IMR-90 (cell line): Measurements from ENCODE around the gene PLAAT1. TPM values are rescaled to one million over a fixed set of nuclear protein-coding genes. Genes with fewer than 3 reads are reported as not detected.

ENCODE experiments used
- ATAC-seq: fragments of 200-7000 bp; cut with Tn5 transposase; 2 replicates; pipeline ENCODE4 v1.9.1; 2020; ENCODE audit warnings: low read depth, mild to moderate bottlenecking, moderate library complexity
- BruUV-seq: library from RNA; stranded (reverse); fragments of 400-500 nt; replicated peaks from 2 replicates; lab custom pipeline; 2021; lab: Mats Ljungman, UMichigan
- CTCF ChIA-PET: fragments of 300-600 bp; formaldehyde crosslinking; extraction: SDS; loops from one replicate; lab custom pipeline; 2021; ENCODE audit warnings: antibody characterized with exemption; lab: Yijun Ruan, JAX
- POLR2A ChIA-PET: fragments of 300-600 bp; sonication (Branson Sonifier 250); formaldehyde crosslinking; loops from one replicate; lab custom pipeline; 2022; ENCODE audit warnings: antibody characterized with exemption; ENCODE audit not compliant: unreplicated experiment; lab: Charles Lee
- DNase-seq: peaks from one replicate; pipeline ENCODE4 v3.0.0; 2013
- H2AFZ ChIP-seq: replicated peaks from 2 replicates; pipeline ENCODE3; 2013; ENCODE audit warnings: low read length, mild to moderate bottlenecking; ENCODE audit not compliant: poor library complexity
- H2AK5ac ChIP-seq: 2 replicates; pipeline ENCODE4 v1.6.1; 2013; ENCODE audit warnings: low read depth, low read length, inconsistent platforms
- H2AK9ac ChIP-seq: replicated peaks from 2 replicates; pipeline ENCODE3; 2013; ENCODE audit warnings: mild to moderate bottlenecking, low read depth, low read length, moderate library complexity; ENCODE audit not compliant: poor library complexity
- H2BK120ac ChIP-seq: 2 replicates; pipeline ENCODE4 v1.6.1; 2013; ENCODE audit warnings: low read depth, low read length, inconsistent platforms
- H2BK15ac ChIP-seq: 3 replicates; pipeline ENCODE4 v1.6.1; 2013; ENCODE audit warnings: low read depth, low read length, inconsistent platforms
- H2BK20ac ChIP-seq: 2 replicates; pipeline ENCODE4 v1.6.1; 2013; ENCODE audit warnings: low read depth, mild to moderate bottlenecking, inconsistent platforms, low read length, moderate library complexity
- H2BK5ac ChIP-seq: 2 replicates; pipeline ENCODE4 v1.6.1; 2013; ENCODE audit warnings: mild to moderate bottlenecking, low read depth, low read length, inconsistent platforms; ENCODE audit not compliant: poor library complexity, severe bottlenecking
- H3K14ac ChIP-seq: replicated peaks from 2 replicates; pipeline ENCODE4 v1.6.1; 2013; ENCODE audit warnings: low read depth, low read length, inconsistent platforms
- H3K18ac ChIP-seq: 2 replicates; pipeline ENCODE4 v1.6.1; 2013; ENCODE audit warnings: low read depth, low read length, control low read depth
- H3K23ac ChIP-seq: 2 replicates; pipeline ENCODE4 v1.6.1; 2013; ENCODE audit warnings: low read depth, low read length, inconsistent platforms
- H3K27ac ChIP-seq: 2 replicates; pipeline ENCODE4 v1.5.1; 2013; ENCODE audit warnings: mild to moderate bottlenecking, control low read depth, low read length; ENCODE audit not compliant: insufficient read depth
- H3K27me3 ChIP-seq: 2 replicates; pipeline ENCODE4 v1.6.1; 2013; ENCODE audit warnings: low read length; ENCODE audit not compliant: control insufficient read depth, insufficient read depth
- H3K36me3 ChIP-seq: 2 replicates; pipeline ENCODE4 v1.6.1; 2013; ENCODE audit warnings: low read length, mixed read lengths; ENCODE audit not compliant: control insufficient read depth, insufficient read depth
- H3K4ac ChIP-seq: 2 replicates; pipeline ENCODE4 v1.6.1; 2013; ENCODE audit warnings: low read depth, low read length, inconsistent platforms
- H3K4me1 ChIP-seq: 2 replicates; pipeline ENCODE4 v1.6.1; 2013; ENCODE audit warnings: low read length, mixed read lengths; ENCODE audit not compliant: control insufficient read depth, insufficient read depth
- H3K4me2 ChIP-seq: 2 replicates; pipeline ENCODE4 v1.6.1; 2013; ENCODE audit warnings: low read depth, mild to moderate bottlenecking, control low read depth, low read length, moderate library complexity
- H3K4me3 ChIP-seq: 2 replicates; pipeline ENCODE4 v1.5.1; 2013; ENCODE audit warnings: low read depth, mild to moderate bottlenecking, control low read depth, low read length, moderate library complexity; ENCODE audit not compliant: insufficient read depth
- H3K56ac ChIP-seq: 2 replicates; pipeline ENCODE4 v1.6.1; 2013; ENCODE audit warnings: low read length, inconsistent platforms; ENCODE audit not compliant: insufficient read depth; ENCODE audit errors: extremely low read depth
- H3K79me1 ChIP-seq, 2 experiments: 2 replicates each; pipeline ENCODE4 v1.6.1; 2013; ENCODE audit warnings: low read length in 2 of 2, inconsistent platforms in 1 of 2, low read depth in 1 of 2
- H3K9ac ChIP-seq: 2 replicates; pipeline ENCODE4 v1.6.1; 2013; ENCODE audit warnings: low read depth, low read length, control low read depth
- H3K9me1 ChIP-seq: 2 replicates; pipeline ENCODE4 v1.6.1; 2013; ENCODE audit warnings: low read length, inconsistent platforms; ENCODE audit not compliant: insufficient read depth
- H3K9me3 ChIP-seq: 2 replicates; pipeline ENCODE4 v1.6.1; 2013; ENCODE audit warnings: low read length; ENCODE audit not compliant: control insufficient read depth, insufficient read depth
- H4K20me1 ChIP-seq: 2 replicates; pipeline ENCODE4 v1.6.1; 2013; ENCODE audit warnings: low read length, inconsistent platforms; ENCODE audit not compliant: insufficient read depth
- H4K5ac ChIP-seq: 2 replicates; pipeline ENCODE4 v1.6.1; 2013; ENCODE audit warnings: mild to moderate bottlenecking, low read depth, low read length, control low read depth
- H4K8ac ChIP-seq, 2 experiments: 2 replicates each; pipeline ENCODE4 v1.6.1; 2013; ENCODE audit warnings: low read depth in 2 of 2, low read length in 2 of 2, control low read depth in 1 of 2, inconsistent platforms in 1 of 2
- H4K91ac ChIP-seq: 2 replicates; pipeline ENCODE4 v1.6.1; 2013; ENCODE audit warnings: low read depth, low read length, inconsistent platforms; ENCODE audit not compliant: insufficient read depth
- BHLHE40 ChIP-seq: fragments of 150-350 bp; IDR thresholded peaks from 2 replicates; pipeline ENCODE4 v1.6.1; 2016; ENCODE audit warnings: mild to moderate bottlenecking, low read depth, low read length
- CEBPB ChIP-seq: IDR thresholded peaks from 2 replicates; pipeline ENCODE4 v1.6.1; 2012; ENCODE audit warnings: low read depth, low read length, improper control_type of control experiment
- CHD1 ChIP-seq: IDR thresholded peaks from 2 replicates; pipeline ENCODE4 v1.6.1; 2012; ENCODE audit warnings: low read depth, low read length, improper control_type of control experiment
- FOS ChIP-seq: fragments of 150-350 bp; IDR thresholded peaks from 2 replicates; pipeline ENCODE4 v1.6.1; 2016; ENCODE audit warnings: low read depth, low read length
- MAFK ChIP-seq: IDR thresholded peaks from 2 replicates; pipeline ENCODE4 v1.6.1; 2012; ENCODE audit warnings: low read depth, low read length, improper control_type of control experiment
- MAZ ChIP-seq: IDR thresholded peaks from 2 replicates; pipeline ENCODE4 v1.6.1; 2012; ENCODE audit warnings: low read depth, mild to moderate bottlenecking, low read length, improper control_type of control experiment, moderate library complexity, borderline replicate concordance
- MXI1 ChIP-seq: IDR thresholded peaks from 2 replicates; pipeline ENCODE4 v1.6.1; 2012; ENCODE audit warnings: low read depth, mild to moderate bottlenecking, low read length, moderate library complexity, borderline replicate concordance
- NFE2L2 ChIP-seq: fragments of 150-350 bp; IDR thresholded peaks from 2 replicates; pipeline ENCODE4 v1.6.1; 2016; ENCODE audit warnings: low read depth, mild to moderate bottlenecking, low read length
- POLR2A ChIP-seq: IDR thresholded peaks from 2 replicates; pipeline ENCODE4 v1.6.1; 2012; ENCODE audit warnings: mild to moderate bottlenecking, low read depth, low read length
- RAD21 ChIP-seq: IDR thresholded peaks from 2 replicates; pipeline ENCODE4 v1.6.1; 2012; ENCODE audit warnings: low read length, improper control_type of control experiment
- RCOR1 ChIP-seq: IDR thresholded peaks from 2 replicates; pipeline ENCODE4 v1.6.1; 2012; ENCODE audit warnings: mild to moderate bottlenecking, low read length, improper control_type of control experiment; ENCODE audit not compliant: insufficient replicate concordance
- RFX5 ChIP-seq: IDR thresholded peaks from 2 replicates; pipeline ENCODE4 v1.8.0; 2012; ENCODE audit warnings: low read depth, mild to moderate bottlenecking, low read length, moderate library complexity
- SMC3 ChIP-seq: fragments of 150-350 bp; IDR thresholded peaks from 2 replicates; pipeline ENCODE4 v1.6.1; 2016; ENCODE audit warnings: low read depth, mild to moderate bottlenecking, antibody characterized with exemption, low read length, moderate library complexity
- USF2 ChIP-seq: fragments of 150-350 bp; IDR thresholded peaks from 2 replicates; pipeline ENCODE4 v1.6.1; 2017; ENCODE audit warnings: mild to moderate bottlenecking, antibody characterized with exemption, low read length, low read depth
- WGBS, 2 experiments: methylation state at CpG; one replicate each; pipeline versions ENCODE4 v1.1.5 to v1.1.7; 2013; ENCODE audit warnings: missing lambda C conversion rate in 2 of 2; ENCODE audit not compliant: insufficient read length in 1 of 2; ENCODE audit errors: extremely low coverage in 2 of 2; 5-methylcytosine and 5-hydroxymethylcytosine counted together
- dilution Hi-C: fragments of 300-500 bp; cut with HindIII; formaldehyde crosslinking; loops from one replicate; pipeline ENCODE4 v1.14.3; 2018; ENCODE audit warnings: low sequenced_read_pairs; ENCODE audit not compliant: unreplicated experiment
- in situ Hi-C: fragments of 300-500 bp; cut with MboI; formaldehyde crosslinking; loops from 3 replicates; pipeline ENCODE4 v1.14.3; 2019; ENCODE audit warnings: low sequenced_read_pairs, inconsistent platforms, mixed read lengths
- intact Hi-C: fragments of 100-400 bp; cut with micrococcal nuclease; formaldehyde crosslinking; loops from 2 replicates; pipeline ENCODE4 v1.10.0; 2022
- polyA plus RNA-seq, 3 experiments: library from polyadenylated mRNA; depleted of rRNA; stranded (reverse); fragments of >200 nt; gene quantifications; 2 replicates each; pipeline ENCODE4 v1.2.3, GENCODE V29; 2012; ENCODE audit warnings: low replicate concordance in 1 of 3
- total RNA-seq: library from RNA; depleted of rRNA; stranded (reverse); fragments of >200 nt; gene quantifications from 2 replicates; pipeline ENCODE4 v1.2.3, GENCODE V29; 2012
- TF ChIP-seq, protein P1 (sequence below): fragments of 150-350 bp; IDR thresholded peaks from 2 replicates; pipeline ENCODE4 v1.6.1; 2016; ENCODE audit warnings: low read depth, mild to moderate bottlenecking, low read length, moderate library complexity, borderline replicate concordance
- TF ChIP-seq, protein P2 (sequence below): conservative IDR thresholded peaks from 2 replicates; pipeline ENCODE4 v1.5.1; 2012; ENCODE audit warnings: mild to moderate bottlenecking, low read depth, low read length, improper control_type of control experiment

PLAAT1 gene
- total and polyA plus RNA-seq, 2 of the 4 experiments (the other 2 are of a cell fraction): 0.54 to 0.68 TPM

- dilution Hi-C loops: no loop called here
- no peak overlapping the region for H2AFZ ChIP-seq
- H3K4me1 ChIP-seq: no peaks in the 10 kb centered on the region
- H2BK120ac ChIP-seq: no peak overlapping the region
- no peak overlapping the region for H2BK20ac ChIP-seq
- no peak overlapping the region for H4K91ac ChIP-seq
- H3K18ac ChIP-seq: no peak overlapping the region
- no peak overlapping the region for H2AK9ac ChIP-seq
- no peak overlapping the region for H4K5ac ChIP-seq
- no peak overlapping the region for H3K4me2 ChIP-seq
- H3K4ac ChIP-seq: no peak overlapping the region
- no peak overlapping the region for H2BK15ac ChIP-seq
- H3K36me3 ChIP-seq: no peaks in the 10 kb centered on the region
- H3K9me3 ChIP-seq: no peaks in the 10 kb centered on the region
- H4K20me1 ChIP-seq: no peaks in the 10 kb centered on the region
- in situ Hi-C loops: no loop called here
- CTCF ChIA-PET: no interaction called here
- intact Hi-C loops: no loop called here
- POLR2A ChIA-PET: no interaction called here
- no peak overlapping the region for H2BK5ac ChIP-seq
- no peak overlapping the region for H2AK5ac ChIP-seq
- no peaks in the 10 kb centered on the region for H3K27me3 ChIP-seq
- H3K56ac ChIP-seq: no peak overlapping the region
- H3K9ac ChIP-seq: no peak overlapping the region
- 37% methylated on average over 4 of the region's 6 CpGs; no CpG with 5 or more reads in 1 of the 2 experiments for WGBS, 2 experiments
- DNase-seq: no peak
- no peak for ATAC-seq
- H3K79me1 ChIP-seq: no peaks in the 10 kb centered on the region
- BruUV-seq: no TSS peak
- H3K23ac ChIP-seq: no peak overlapping the region
- TF ChIP-seq MAFK (no peak), RAD21 (no peak), RFX5 (no peak), SMC3 (no peak), POLR2A (no peak), MAZ (no peak), USF2 (no peak), MXI1 (no peak), BHLHE40 (no peak), FOS (no peak), CEBPB (no peak), CHD1 (no peak), RCOR1 (no peak), NFE2L2 (no peak)
- TF ChIP-seq, protein P1, sequence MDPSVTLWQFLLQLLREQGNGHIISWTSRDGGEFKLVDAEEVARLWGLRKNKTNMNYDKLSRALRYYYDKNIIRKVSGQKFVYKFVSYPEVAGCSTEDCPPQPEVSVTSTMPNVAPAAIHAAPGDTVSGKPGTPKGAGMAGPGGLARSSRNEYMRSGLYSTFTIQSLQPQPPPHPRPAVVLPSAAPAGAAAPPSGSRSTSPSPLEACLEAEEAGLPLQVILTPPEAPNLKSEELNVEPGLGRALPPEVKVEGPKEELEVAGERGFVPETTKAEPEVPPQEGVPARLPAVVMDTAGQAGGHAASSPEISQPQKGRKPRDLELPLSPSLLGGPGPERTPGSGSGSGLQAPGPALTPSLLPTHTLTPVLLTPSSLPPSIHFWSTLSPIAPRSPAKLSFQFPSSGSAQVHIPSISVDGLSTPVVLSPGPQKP: no peak
- TF ChIP-seq, protein P2, sequence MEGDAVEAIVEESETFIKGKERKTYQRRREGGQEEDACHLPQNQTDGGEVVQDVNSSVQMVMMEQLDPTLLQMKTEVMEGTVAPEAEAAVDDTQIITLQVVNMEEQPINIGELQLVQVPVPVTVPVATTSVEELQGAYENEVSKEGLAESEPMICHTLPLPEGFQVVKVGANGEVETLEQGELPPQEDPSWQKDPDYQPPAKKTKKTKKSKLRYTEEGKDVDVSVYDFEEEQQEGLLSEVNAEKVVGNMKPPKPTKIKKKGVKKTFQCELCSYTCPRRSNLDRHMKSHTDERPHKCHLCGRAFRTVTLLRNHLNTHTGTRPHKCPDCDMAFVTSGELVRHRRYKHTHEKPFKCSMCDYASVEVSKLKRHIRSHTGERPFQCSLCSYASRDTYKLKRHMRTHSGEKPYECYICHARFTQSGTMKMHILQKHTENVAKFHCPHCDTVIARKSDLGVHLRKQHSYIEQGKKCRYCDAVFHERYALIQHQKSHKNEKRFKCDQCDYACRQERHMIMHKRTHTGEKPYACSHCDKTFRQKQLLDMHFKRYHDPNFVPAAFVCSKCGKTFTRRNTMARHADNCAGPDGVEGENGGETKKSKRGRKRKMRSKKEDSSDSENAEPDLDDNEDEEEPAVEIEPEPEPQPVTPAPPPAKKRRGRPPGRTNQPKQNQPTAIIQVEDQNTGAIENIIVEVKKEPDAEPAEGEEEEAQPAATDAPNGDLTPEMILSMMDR: no peak
- no peak overlapping the region for H3K27ac ChIP-seq
- no peaks in the 10 kb centered on the region for H3K9me1 ChIP-seq
- no peak overlapping the region for H3K14ac ChIP-seq
- no peak overlapping the region for H4K8ac ChIP-seq
- H3K4me3 ChIP-seq: no peak overlapping the region
Measured at GRCh38 chr3:193228206-193228605, 12.8 kb upstream of the PLAAT1 start.
